Measurements from ENCODE around the gene FEM1A.
"Not testable (repeated sequence)": the region's sequence is repeated elsewhere in the genome, so short reads cannot be mapped to it uniquely, and the experiment has no call there.

FEM1A gene

GRCh38 chr19:4815426-4816201 is 24.1 kb downstream of the FEM1A start:
- DNase-seq = peak; percentile 95

DNA sequence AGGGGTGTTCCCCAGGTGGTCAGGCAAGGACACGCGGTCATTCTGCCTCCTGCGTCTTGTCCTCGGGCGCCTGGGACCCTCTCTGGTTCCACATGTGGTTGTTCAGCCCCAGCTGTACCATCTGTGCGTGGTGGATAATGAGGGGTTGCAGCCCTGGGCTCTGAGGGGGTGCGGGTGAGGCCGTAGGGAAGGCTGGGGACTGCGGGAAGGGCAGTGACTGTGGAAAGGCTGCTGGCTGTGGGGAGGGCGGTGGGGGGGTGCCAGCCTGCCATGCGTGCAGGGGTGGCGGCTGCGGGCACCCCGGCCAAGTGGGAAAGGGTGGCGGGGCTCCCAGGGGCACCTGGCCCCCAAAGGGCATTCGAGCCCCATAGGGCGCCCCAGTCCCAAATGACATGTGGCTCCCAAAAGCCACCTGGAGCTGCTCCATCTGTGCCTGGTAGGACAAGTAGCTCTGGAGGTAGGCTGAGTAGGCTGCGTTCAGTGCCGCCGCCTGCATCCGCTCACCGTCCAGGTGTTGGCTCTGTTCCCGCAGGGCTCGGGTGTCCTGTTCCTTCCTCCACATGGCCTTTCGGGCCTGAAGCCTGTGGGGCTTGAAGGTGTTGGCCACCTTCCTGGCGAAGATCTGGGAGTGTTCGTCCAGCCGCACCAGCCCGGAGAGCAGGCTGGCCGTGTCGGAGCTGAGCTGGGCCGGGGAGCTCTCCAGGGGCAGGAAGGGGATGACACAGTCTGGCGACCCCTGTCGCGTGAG is 24.8 kb downstream of the FEM1A start:
- no peak for DNase-seq

DNA sequence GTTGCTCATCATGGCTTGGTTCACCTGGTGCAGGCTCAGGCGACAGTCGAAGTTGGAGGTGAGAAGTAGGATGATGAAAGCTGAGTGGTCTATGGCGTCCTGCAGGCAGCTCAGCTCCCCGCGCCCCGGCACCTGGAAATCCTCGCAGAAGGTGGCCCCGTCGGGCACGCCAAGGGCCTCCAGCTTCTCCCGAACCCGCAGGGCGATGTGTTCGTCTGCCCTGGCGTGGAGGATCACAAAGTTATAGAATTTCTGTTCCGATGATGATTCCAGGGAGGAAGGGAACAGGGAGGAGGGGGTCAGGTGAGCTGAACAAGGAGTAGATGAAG is 25.4 kb downstream of the FEM1A start:
- DNase-seq = no peak

- DNase-seq = no peak
Measured at GRCh38 chr19:4817467-4818277, 26.1 kb downstream of the FEM1A start.

- no peak for DNase-seq
Measured at GRCh38 chr19:4821265-4821664, 29.7 kb downstream of the FEM1A start.

DNA sequence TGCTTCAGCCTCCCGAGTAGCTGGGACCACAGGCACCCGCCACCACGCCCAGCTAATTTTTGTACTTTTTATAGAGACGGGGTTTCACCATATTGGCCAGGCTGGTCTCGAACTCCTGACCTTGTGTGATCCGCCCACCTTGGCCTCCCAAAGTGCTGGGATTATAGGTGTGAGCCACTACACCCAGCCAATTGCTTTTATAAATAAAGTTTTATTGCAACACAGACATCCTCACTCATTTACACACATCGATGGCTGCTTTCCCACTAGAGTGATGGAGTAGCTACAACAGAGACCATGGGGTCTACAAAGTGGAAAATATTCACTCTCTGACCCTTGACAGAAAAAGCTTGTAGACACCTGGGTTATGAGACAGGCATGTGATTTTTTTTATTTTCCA is 30.8 kb downstream of the FEM1A start:
- not testable (repeated sequence) for DNase-seq

DNA sequence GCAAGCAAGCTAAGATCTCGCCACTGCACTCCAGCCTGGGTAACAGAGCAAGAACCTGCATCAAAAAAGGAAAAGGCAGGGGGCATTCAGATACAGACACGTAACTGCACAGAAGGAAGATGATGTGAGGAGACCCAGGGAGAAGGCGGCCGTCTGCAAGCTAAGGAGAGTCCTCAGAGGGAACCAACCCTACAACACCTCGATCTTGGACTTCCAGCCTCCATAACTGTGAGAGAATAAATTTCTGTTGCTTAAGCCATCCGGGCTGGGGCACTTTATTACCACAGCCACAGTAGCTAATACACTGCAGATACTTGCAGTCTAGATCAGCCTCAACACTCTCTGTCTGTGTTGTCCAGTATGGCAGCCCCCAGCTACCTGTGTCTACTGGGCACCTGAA is 32.0 kb downstream of the FEM1A start:
- no peak for DNase-seq

- DNase-seq = no peak
Measured at GRCh38 chr19:4829001-4829712, 37.6 kb downstream of the FEM1A start.

DNA sequence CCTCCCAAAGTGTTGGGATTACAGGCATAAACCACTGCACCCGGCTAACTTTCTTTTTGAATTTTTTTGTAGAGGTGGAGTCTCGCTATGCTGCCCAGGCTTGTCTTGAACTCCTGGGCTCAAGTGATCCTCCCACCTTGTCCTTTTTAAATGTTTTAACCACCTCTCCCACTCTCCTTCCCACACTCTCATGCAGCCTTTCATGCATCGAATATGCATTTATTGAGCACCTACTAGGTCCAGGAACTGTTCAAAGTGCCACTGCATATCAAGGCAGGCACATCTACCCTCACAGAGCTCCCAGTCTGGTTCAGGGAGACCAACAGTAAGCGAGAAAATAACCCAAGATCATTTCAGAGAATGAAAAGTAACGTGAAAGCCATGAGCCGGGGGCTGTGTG is 38.8 kb downstream of the FEM1A start:
- DNase-seq = no peak

GRCh38 chr19:4830768-4831265 is 39.3 kb downstream of the FEM1A start:
- DNase-seq = no peak

DNA sequence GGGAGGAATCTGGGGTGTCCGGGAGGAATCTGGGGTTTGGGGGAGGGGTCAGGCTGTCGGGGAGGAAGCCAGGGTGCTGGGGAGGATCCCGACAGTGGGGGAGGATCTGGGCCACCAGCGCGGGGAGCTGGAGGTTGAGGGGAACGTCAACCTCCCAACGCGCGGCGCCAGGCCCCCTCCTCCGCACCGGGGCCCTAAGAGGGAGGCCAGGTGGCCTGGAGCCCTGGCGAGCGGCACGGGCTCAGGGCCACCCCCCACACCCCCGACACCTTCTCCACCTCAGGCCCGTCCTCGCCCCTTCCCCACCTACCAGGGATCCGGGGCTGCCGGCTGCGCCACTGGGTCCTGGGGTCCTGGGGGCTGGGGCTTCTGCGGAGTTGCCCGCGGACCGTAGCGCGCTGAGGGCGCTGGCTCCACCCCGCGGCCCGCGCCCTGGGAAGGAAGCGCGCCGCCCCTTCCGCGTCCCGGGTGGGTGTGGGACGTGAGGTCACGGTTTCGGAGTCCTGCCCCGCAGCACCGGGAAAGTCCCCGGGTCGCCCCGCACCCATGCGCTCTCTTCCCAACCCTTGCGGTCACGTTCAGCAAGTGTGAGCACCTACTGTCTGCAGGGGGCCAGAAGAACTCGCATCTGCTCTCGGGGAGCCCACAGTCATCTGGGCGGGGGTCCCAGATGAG is 39.9 kb downstream of the FEM1A start, which contains the start of gene TICAM1:
TSS of gene TICAM1 (minus strand) at position 409 of the 675 bp plus-strand sequence. CDS start 13,335 bp downstream, outside the sequence.
- DNase-seq = no peak

- DNase-seq = not testable (repeated sequence)
Measured at GRCh38 chr19:4831979-4832340, 40.4 kb downstream of the FEM1A start.

- DNase-seq = no peak
Measured at GRCh38 chr19:4832776-4833175, 41.2 kb downstream of the FEM1A start.

GRCh38 chr19:4839192-4839591 is 47.7 kb downstream of the FEM1A start:
- DNase-seq = no peak

- DNase-seq = no peak
Measured at GRCh38 chr19:4843647-4843965, 52.1 kb downstream of the FEM1A start.

GRCh38 chr19:4844348-4845179 is 53.0 kb downstream of the FEM1A start:
- DNase-seq = no peak

- DNase-seq = not testable (repeated sequence)
Measured at GRCh38 chr19:4845975-4846374, 54.4 kb downstream of the FEM1A start.

DNA sequence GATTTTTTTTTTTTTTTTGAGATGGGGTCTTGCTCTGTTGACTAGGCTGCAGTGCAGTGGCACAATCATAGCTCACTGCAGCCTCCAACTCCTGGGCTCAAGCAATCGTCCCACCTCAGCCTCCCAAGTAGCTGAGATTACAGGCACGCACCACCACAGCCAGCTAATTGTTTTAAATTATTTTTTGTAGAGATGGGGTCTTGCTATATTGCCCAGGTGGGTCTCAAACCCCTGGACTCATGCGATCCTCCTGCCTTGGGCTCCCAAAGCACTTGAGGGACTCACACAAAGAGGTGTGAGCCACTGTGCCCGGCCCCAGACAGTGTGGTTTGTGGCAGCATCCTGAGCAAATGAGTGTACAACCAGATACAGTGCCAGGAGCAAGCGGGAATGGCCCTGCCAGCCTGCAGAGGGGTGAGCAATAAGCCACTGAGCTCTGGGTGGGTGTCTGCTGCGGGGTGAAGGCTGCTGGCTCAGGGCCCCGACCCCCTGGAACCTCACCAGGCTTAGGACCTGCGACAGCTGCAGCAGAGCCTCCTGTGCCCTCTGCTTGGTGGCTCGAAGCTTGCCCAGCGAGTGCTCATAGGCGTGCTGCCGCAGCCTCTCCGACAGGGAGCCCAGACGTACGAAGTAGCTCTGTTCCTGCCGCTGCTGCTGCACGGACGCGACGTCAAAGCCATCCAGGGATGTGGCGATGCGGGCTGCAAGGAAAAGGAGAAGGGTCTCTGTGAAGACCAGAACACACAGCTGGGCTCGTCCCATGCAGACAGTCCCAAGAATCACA is 55.8 kb downstream of the FEM1A start:
- no peak for DNase-seq

DNA sequence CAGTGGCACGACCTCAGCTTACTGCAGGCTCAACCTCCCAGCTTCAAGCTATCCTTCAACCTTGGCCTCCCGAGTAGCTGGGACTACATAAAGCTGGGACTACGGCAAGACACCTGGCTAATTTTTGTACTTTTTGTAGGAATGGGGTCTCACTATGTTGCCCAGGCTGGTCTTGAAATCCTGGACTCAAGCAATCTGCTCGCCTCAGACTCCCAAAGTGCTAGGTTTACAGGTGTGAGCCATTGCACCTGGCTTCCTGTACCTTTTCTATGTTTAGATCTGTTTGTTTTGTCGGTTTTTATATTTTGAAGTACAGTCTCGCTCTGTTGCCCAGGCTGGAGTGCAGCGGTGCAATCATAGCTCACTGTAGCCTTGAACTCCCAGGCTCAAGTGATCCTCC is 57.5 kb downstream of the FEM1A start:
- DNase-seq = no peak

Measured in NCI-H2171 (cell line).